ENCODE results near the gene FAM47E. TPM values are rescaled to one million over a fixed set of nuclear protein-coding genes. Genes with fewer than 3 reads are reported as not detected.

FAM47E gene
- total and polyA plus RNA-seq, 2 of the 13 experiments (the other 11 are each of a cell fraction or from before 2014, with no cell fraction given): 0.33 to 0.66 TPM

GRCh38 chr4:76212851-76213414 lies 38.6 kb upstream of the FAM47E start (continued):
- TF ChIP-seq U2AF1 (optimal IDR thresholded peaks at IDR 0.05; ENCODE audit: low read depth, low read length) (no peak), ZBTB33 (CRISPR knock-in tag; IDR thresholded peaks at IDR 0.05) (0 out of 2 replicates have a peak, but pooled peaks have one; percentile 19), MXD3 (CRISPR knock-in tag; IDR thresholded peaks at IDR 0.05) (no peak), GLMP (CRISPR knock-in tag; IDR thresholded peaks at IDR 0.05; ENCODE audit: borderline replicate concordance) (no peak), ZNF256 (CRISPR knock-in tag; conservative IDR thresholded peaks at IDR 0.05) (no peak), ISX (CRISPR knock-in tag; conservative IDR thresholded peaks at IDR 0.05) (no peak; the same call in 1 of the 2 replicates), ZNF607 (CRISPR knock-in tag; IDR thresholded peaks at IDR 0.05; ENCODE audit: borderline replicate concordance) (no peak), ZNF775 (CRISPR knock-in tag; IDR thresholded peaks at IDR 0.05; ENCODE audit: borderline replicate concordance) (no peak), ARID4A (CRISPR knock-in tag; IDR thresholded peaks at IDR 0.05; ENCODE audit: borderline replicate concordance) (no peak), MAFF (IDR thresholded peaks at IDR 0.05; ENCODE audit: low read depth, low read length) (no peak), AFF4 (CRISPR knock-in tag; IDR thresholded peaks at IDR 0.05) (no peak), MATR3 (CRISPR knock-in tag; IDR thresholded peaks at IDR 0.05) (no peak), BRD4 (CRISPR knock-in tag; IDR thresholded peaks at IDR 0.05) (peak; percentile 16; the same call in 1 of the 2 replicates), NFATC3 (CRISPR knock-in tag; IDR thresholded peaks at IDR 0.05) (0 out of 2 replicates have a peak, but pooled peaks have one; percentile 81), SAFB2 (CRISPR knock-in tag; IDR thresholded peaks at IDR 0.05; ENCODE audit: borderline replicate concordance, low read depth) (no peak), ZBTB42 (CRISPR knock-in tag; IDR thresholded peaks at IDR 0.05) (0 out of 2 replicates have a peak, but pooled peaks have one; percentile 38), HNRNPH1 (optimal IDR thresholded peaks at IDR 0.05; ENCODE audit: low read depth, low read length) (no peak), DMAP1 (CRISPR knock-in tag; IDR thresholded peaks at IDR 0.05) (no peak)
